Measurements from ENCODE around the gene UBE2E2. TPM values are rescaled to one million over a fixed set of nuclear protein-coding genes. Genes with fewer than 3 reads are reported as not detected.

Gene UBE2E2
- total RNA-seq, 1 donor from 2014 or later = 34.0 TPM

GRCh38 chr3:23389089-23389488 lies 186.0 kb downstream of the UBE2E2 start:
- DNase-seq (ENCODE audit: low read depth) = no peak

- no peak for DNase-seq (ENCODE audit: low read depth)
Observed at GRCh38 chr3:23389686-23390085, 186.6 kb downstream of the UBE2E2 start.

DNA sequence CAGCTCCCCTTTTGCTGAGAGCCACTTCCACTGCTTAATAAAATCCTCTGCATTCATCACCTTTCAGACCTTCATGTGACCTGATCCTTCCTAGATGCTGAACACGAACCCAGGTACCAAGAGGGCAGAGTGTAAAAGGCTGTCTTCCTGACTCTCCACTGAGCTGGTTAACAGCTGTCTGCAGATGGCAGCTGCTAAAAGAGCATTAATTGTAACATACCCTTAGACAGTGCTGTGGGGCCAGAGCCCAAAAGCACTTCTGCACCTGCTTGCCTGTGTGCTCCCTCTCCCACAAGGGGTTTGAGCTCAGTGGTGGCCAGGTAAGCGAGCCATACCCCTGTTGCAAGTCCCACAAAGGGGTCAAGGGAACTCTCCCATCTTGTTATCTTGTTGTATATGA lies 187.3 kb downstream of the UBE2E2 start:
- DNase-seq (ENCODE audit: low read depth) = no peak

GRCh38 chr3:23390989-23391553 lies 187.9 kb downstream of the UBE2E2 start:
- peak; percentile 27 for DNase-seq (ENCODE audit: low read depth)

GRCh38 chr3:23395115-23395514 lies 192.0 kb downstream of the UBE2E2 start:
- no peak for DNase-seq (ENCODE audit: low read depth)

DNA sequence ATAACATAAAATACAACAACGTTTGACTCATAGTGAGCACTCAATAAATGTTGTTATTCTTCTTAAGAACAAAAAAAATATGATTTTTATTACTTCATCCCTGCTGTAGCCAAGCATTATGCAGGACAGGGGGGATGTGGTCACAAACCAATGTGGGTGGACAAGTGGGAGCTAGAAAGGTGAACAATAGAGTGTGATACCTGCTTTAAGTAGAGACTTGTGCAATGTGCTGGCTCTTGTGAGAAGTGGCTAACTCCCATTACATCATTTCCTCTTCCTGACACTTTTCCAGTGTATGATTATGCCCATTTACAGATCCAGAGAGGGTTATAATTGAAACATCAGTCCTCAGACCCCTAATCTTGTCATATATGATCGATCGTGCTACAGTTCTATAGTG lies 193.6 kb downstream of the UBE2E2 start:
- peak; percentile 18 for DNase-seq (ENCODE audit: low read depth)

DNA sequence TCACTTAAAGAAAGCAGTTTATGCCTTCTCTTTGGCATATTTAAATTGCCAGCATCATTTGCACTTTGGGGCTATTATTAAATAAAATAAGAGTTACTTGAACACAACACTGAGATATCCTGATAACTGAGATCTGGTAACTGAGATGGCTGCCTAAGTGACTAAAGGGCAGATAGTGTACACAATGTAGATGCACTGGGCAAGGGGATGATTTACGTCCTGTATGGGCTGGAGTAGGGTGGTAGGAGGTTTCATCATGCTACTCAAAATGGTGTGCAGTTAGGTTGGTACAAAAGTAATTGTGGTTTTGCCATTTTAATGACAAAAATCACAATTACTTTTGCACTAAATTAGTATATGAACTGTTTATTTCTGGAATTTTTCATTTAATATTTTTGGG lies 196.1 kb downstream of the UBE2E2 start:
- no peak for DNase-seq (ENCODE audit: low read depth)

DNA sequence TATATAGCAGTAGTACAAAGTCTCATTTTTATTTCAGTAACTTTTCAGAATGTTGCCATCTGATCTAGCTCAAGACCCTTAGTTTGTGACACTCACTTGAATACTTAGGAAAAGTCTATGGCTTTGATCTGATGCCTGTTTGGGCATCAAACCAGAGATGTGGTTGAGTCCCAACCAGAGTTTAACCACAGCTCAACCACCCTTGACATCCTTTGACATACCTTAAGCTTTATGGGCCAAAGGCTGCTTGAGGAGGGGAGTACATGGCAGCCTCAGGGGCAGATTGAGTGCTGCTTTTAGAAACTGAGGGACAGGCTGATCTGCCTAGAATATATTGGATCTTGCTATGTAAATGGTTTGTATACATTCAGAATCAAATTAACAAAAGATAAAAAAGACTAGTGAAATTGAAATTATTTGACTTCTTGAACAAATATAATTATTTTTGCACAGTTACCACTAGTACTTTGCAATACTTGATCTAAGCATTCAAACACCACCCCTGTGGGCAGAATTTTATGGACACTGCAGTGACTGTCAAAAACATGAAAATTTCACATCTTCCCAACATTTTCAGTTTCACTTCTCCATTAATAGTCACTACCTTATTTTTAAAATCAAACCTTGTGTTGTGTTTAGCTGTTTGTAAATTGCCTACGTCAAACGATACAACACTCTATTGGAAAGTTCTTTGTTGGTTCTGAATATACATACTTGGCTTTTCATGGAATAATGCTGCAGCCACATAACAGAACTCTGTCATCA lies 199.8 kb downstream of the UBE2E2 start:
- peak; percentile 72 for DNase-seq (ENCODE audit: low read depth)

DNA sequence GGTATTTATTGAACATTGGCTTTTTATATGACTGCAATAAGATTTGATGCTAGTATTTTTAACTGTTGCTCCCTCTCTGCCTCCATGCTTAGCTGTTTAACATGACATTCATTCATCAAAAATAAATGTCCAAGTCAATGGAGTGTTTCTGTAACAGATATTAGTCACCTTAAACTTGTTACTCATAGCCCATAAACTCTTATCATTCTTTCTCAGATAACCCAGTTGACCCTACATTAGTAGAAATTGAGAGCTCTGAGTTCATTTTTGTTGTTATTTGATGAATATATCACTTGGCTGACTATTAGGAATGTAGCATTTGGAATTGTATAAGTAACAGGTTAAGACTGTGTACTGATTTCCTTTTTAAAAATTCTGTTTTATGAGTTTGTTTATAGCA lies 201.1 kb downstream of the UBE2E2 start:
- peak; percentile 44 for DNase-seq (ENCODE audit: low read depth)

- DNase-seq (ENCODE audit: low read depth) = no peak
Observed at GRCh38 chr3:23405081-23405480, 202.0 kb downstream of the UBE2E2 start.

GRCh38 chr3:23406601-23407000 lies 203.5 kb downstream of the UBE2E2 start:
- no peak for DNase-seq (ENCODE audit: low read depth)

- no peak for DNase-seq (ENCODE audit: low read depth)
Observed at GRCh38 chr3:23418026-23418425, 214.9 kb downstream of the UBE2E2 start.

- DNase-seq (ENCODE audit: low read depth) = peak; percentile 19
Observed at GRCh38 chr3:23421811-23422516, 218.8 kb downstream of the UBE2E2 start.

DNA sequence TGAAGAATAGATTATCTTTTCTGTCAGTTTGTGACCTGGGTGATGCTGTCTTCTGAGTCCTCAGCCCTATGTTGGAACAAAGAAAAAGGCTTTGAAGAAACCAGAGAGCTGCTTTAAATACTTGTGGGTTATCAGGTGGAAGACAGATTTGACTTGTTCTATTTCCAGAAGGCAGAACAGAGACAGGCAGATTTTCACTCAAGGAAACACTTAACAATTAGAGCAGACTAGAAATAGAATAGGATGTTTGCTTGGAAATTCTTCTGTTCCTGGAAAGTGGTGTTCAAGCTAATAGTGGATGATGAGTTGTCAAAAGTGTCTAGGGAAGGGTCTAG lies 219.4 kb downstream of the UBE2E2 start:
- no peak for DNase-seq (ENCODE audit: low read depth)

DNA sequence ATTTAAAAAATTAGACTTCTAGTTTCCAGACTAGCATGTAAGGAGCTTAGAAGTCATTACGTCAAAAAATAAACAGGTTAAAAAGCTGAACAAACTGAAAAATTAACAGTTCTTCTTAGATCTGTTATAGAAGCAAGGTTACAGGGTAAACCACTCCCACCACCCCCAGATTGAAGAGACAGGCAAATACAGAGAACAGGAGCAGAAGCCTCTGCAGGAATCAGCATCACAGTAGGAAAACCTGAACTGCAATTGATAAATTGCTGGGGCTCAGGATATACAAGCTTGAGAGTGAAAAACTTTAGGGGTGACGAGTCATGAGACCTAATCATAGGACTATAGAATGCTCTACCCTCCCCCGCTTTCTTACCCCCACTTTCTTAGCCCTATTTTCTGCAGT lies 222.3 kb downstream of the UBE2E2 start:
- no peak for DNase-seq (ENCODE audit: low read depth)

DNA sequence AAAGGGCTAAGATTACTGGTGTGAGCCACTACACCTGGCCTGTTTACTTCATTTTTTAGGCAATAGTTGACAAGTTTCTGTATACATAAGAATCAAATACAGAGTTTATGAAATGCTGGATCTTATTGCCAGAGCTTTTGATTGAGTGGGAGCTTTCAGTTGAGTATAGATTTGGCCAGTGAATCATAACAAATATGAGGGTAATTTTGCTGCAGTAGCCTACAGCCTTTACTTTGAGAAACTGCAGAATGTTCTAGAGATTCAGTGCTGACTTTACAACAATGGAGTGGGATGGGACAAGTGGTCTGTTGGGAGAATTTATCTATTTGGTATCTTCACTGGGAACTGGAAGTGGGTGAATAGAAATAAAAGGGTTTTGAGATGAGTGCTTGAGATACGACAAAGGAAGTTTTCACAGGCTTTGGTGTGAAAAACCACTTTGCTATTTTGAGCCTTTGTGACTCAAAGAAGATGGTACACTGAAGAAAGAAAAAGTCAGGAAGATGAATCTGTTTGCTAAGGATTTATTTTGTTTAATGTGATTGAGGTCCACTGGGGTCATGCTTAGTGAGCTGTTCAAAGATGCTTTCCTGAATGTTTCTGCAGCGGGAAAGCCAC lies 227.8 kb downstream of the UBE2E2 start:
- DNase-seq (ENCODE audit: low read depth) = peak; percentile 53

DNA sequence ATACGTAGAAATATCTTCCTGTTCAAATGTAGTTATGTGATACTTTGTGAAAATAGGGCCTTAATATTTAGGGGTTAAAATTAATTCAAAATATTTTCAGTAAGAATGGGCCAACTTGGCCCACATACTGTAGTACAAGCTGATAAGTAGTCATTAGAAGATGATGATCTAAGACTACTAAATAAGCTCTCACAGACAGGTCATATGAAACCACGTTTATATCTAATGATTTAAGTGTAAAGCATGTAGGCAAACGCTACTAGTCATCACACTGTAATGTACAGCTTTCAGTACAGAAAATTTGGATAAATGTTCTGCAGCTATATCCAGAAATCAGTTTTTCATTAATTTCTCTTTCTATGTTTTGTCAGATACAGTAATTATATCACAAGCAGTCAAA lies 228.6 kb downstream of the UBE2E2 start:
- DNase-seq (ENCODE audit: low read depth) = no peak

DNA sequence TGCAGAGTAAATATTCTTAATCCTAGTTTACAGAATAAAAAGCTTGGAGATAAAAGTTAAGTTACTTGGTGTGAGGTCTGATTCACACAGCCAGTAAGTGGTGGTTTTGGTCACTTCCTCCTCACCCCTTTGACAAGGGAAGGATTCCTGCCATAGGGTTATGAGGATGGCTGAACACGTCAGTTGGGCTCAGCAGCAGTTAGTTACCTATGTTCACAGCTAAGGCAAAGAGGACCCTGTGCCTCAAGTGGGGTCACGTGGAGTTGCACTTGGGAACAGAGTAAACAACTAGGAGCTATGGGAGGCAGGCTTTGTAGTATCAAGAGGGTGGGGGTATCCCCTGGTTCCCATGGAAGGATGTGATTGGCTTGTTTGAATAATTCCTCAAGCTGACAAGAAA lies 232.2 kb downstream of the UBE2E2 start:
- no peak for DNase-seq (ENCODE audit: low read depth)

- no peak for DNase-seq (ENCODE audit: low read depth)
Observed at GRCh38 chr3:23435904-23436303, 232.8 kb downstream of the UBE2E2 start.

GRCh38 chr3:23437484-23438145 lies 234.5 kb downstream of the UBE2E2 start:
- no peak for DNase-seq (ENCODE audit: low read depth)

- no peak for DNase-seq (ENCODE audit: low read depth)
Observed at GRCh38 chr3:23438657-23439056, 235.5 kb downstream of the UBE2E2 start.

DNA sequence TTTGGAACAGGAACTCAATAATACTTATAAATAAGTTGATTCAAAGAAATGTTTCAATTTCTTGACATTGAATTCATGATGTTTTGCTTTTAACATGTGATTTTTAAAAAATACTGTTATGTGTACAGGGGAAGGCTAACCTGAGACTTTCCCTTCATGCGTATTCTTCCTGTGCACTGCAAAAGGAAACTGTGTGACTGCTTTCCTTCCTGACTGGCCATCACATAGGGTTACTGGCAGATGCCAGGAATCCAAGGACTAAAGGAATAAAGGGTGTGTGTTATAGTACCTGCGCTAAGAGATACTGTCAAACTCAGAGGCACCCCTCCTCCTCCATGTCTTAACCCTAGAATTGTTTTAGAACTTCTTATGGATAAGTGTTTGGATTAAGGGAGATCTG lies 236.0 kb downstream of the UBE2E2 start:
- no peak for DNase-seq (ENCODE audit: low read depth)

Data from renal cortical epithelial cell (primary cell).